GM19372 (cell line): ENCODE results near the gene SH3BGR.
"Not testable (repeated sequence)": the region's sequence is repeated elsewhere in the genome, so short reads cannot be mapped to it uniquely, and the experiment has no call there.

ENCODE experiments used
- ATAC-seq: cut with Tn5 transposase; IDR thresholded peaks from one replicate; pipeline ENCODE4 v1.9.1; 2021; ENCODE audit warnings: mild to moderate bottlenecking, low read depth, moderate library complexity; ENCODE audit not compliant: unreplicated experiment

SH3BGR gene

GRCh38 chr21:39451332-39452206, at the start of gene SH3BGR:
TSS of gene SH3BGR (plus strand) at chr21:39451970. CDS start at chr21:39452097, 127 bp downstream.
- ATAC-seq: no peak

GRCh38 chr21:39406065-39406464, 45.7 kb upstream of the SH3BGR start:
- no peak for ATAC-seq

- ATAC-seq: not testable (repeated sequence)
Measured at GRCh38 chr21:39419204-39419603, 32.6 kb upstream of the SH3BGR start.

- ATAC-seq: no peak
Measured at GRCh38 chr21:39422527-39423241, 29.1 kb upstream of the SH3BGR start.

GRCh38 chr21:39429445-39429844, 22.3 kb upstream of the SH3BGR start:
- no peak for ATAC-seq

- no peak for ATAC-seq
Measured at GRCh38 chr21:39430016-39430415, 21.8 kb upstream of the SH3BGR start.

- ATAC-seq: no peak
Measured at GRCh38 chr21:39430457-39430856, 21.3 kb upstream of the SH3BGR start.

- ATAC-seq: no peak
Measured at GRCh38 chr21:39430954-39431353, 20.8 kb upstream of the SH3BGR start.

GRCh38 chr21:39434950-39435349, 16.8 kb upstream of the SH3BGR start:
- no peak for ATAC-seq

GRCh38 chr21:39439232-39439631, 12.5 kb upstream of the SH3BGR start:
- no peak for ATAC-seq

GRCh38 chr21:39441502-39442475, 10.0 kb upstream of the SH3BGR start:
- no peak for ATAC-seq

GRCh38 chr21:39444421-39445180, 7.2 kb upstream of the SH3BGR start:
- ATAC-seq: no peak

- ATAC-seq: peak; percentile 91
Measured at GRCh38 chr21:39445321-39446269, 6.2 kb upstream of the SH3BGR start, which contains the start of gene LCA5L. TSS of gene LCA5L (minus strand) at chr21:39445778. CDS start at chr21:39428493, 17,285 bp downstream.

GRCh38 chr21:39447264-39447663, 4.5 kb upstream of the SH3BGR start:
- no peak for ATAC-seq

GRCh38 chr21:39452207-39452969, 618 bp downstream of the SH3BGR start:
- no peak for ATAC-seq

- ATAC-seq: no peak
Measured at GRCh38 chr21:39452970-39453342, 1.2 kb downstream of the SH3BGR start.

- ATAC-seq: no peak
Measured at GRCh38 chr21:39453571-39454179, 1.9 kb downstream of the SH3BGR start.
